IPS-18a (cell line): ENCODE measurements around the gene HFM1.
"Not testable (repeated sequence)": the region's sequence is repeated elsewhere in the genome, so short reads cannot be mapped to it uniquely, and the experiment has no call there.

Experiments
- H3K27ac ChIP-seq: one replicate; pipeline ENCODE4 v1.5.1; 2013; ENCODE audit warnings: low read length
- H3K27me3 ChIP-seq: one replicate; pipeline ENCODE4 v1.6.1; 2013; ENCODE audit warnings: mild to moderate bottlenecking, low read length; ENCODE audit not compliant: control insufficient read depth, insufficient read depth
- H3K36me3 ChIP-seq: one replicate; pipeline ENCODE4 v1.6.1; 2013; ENCODE audit warnings: low read depth, low read length; ENCODE audit not compliant: control insufficient read depth
- H3K4me1 ChIP-seq: one replicate; pipeline ENCODE4 v1.6.1; 2013; ENCODE audit warnings: low read depth, low read length; ENCODE audit not compliant: control insufficient read depth
- H3K4me3 ChIP-seq: one replicate; pipeline ENCODE4 v1.5.1; 2013; ENCODE audit warnings: low read length
- H3K9ac ChIP-seq: one replicate; pipeline ENCODE4 v1.6.1; 2013; ENCODE audit warnings: mild to moderate bottlenecking, low read length, moderate library complexity
- H3K9me3 ChIP-seq: one replicate; pipeline ENCODE4 v1.6.1; 2013; ENCODE audit warnings: low read depth, low read length; ENCODE audit not compliant: control insufficient read depth

Gene HFM1, protein sequence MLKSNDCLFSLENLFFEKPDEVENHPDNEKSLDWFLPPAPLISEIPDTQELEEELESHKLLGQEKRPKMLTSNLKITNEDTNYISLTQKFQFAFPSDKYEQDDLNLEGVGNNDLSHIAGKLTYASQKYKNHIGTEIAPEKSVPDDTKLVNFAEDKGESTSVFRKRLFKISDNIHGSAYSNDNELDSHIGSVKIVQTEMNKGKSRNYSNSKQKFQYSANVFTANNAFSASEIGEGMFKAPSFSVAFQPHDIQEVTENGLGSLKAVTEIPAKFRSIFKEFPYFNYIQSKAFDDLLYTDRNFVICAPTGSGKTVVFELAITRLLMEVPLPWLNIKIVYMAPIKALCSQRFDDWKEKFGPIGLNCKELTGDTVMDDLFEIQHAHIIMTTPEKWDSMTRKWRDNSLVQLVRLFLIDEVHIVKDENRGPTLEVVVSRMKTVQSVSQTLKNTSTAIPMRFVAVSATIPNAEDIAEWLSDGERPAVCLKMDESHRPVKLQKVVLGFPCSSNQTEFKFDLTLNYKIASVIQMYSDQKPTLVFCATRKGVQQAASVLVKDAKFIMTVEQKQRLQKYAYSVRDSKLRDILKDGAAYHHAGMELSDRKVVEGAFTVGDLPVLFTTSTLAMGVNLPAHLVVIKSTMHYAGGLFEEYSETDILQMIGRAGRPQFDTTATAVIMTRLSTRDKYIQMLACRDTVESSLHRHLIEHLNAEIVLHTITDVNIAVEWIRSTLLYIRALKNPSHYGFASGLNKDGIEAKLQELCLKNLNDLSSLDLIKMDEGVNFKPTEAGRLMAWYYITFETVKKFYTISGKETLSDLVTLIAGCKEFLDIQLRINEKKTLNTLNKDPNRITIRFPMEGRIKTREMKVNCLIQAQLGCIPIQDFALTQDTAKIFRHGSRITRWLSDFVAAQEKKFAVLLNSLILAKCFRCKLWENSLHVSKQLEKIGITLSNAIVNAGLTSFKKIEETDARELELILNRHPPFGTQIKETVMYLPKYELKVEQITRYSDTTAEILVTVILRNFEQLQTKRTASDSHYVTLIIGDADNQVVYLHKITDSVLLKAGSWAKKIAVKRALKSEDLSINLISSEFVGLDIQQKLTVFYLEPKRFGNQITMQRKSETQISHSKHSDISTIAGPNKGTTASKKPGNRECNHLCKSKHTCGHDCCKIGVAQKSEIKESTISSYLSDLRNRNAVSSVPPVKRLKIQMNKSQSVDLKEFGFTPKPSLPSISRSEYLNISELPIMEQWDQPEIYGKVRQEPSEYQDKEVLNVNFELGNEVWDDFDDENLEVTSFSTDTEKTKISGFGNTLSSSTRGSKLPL (N-terminal part only)

DNA sequence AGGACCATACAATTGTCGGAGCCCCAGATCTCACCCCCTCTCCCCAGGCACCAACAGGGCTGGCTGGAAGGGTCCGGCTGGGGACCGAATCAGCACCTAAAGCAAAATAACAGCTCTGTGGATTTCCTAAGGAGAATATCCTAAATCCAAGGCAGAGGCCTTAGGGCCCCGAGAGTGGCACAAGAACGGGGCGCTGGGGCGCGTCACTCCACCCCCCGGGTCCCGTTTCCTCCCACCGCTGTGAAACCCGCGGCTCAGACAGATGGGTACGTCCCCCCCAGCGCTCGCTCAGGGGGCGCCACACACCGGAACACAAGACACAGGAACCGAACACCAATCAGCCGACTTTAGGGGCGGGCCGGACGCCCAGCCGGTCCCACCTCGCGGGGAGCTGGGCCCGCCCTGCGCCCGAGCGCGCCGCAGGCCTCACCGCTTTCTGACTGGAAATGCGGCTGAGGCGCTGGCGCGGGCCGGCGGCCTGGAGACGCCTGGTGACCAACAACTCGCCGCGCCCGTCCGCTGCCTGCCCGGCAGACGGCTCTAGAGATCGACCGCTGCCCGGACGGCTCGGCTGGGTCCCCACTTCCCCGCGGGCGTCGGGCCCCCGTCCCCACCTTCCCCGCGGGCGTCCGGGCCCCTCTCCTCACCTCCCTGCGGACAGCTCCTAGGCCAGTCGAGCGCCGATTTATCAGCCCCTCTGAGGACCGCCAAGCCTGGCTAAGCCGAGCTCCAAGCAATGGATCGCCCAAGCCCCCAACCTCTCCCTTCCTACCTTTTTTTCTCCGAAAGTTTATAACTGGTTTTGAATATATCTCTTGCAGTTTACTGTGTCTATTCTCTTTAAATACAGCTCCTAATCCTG, at the start of gene HFM1:
HFM1 (minus strand) TSS at position 687 of the 862 bp plus-strand sequence. CDS start 3,755 bp downstream, outside the sequence.
- H3K4me3 ChIP-seq: peak within 1 kb of the TSS; percentile 86
- no peaks in the 10 kb centered on the region for H3K36me3 ChIP-seq

DNA sequence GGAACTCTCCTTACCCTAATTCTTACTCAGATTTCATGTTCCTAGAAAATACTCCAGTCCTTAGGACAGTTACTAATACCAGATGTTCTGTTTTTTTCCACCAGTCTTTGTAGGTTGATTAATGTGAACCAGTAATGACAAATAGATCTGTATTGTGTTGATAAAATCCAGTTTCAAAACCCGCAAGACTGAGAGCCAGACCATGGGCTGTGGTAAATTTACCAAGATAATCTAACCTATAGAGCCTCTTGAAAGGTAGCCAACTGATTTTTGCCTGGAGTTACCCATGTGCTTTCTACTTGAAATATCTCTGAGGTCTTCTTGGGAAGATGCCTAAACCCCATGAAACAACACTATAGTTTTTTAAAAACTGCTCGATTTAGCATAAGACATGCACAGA, 49.5 kb upstream of the HFM1 start:
- Histone ChIP-seq H3K27me3 (no peaks in the 10 kb centered on the region), H3K27ac (no peak overlapping the region), H3K36me3 (no peaks in the 10 kb centered on the region), H3K4me3 (no peak overlapping the region), H3K9ac (no peak overlapping the region), H3K9me3 (no peaks in the 10 kb centered on the region), H3K4me1 (no peaks in the 10 kb centered on the region)

More for the DNA sequence above, at the start of gene HFM1:
- Histone ChIP-seq H3K9me3 (no peaks in the 10 kb centered on the region), H3K4me1 (no peaks in the 10 kb centered on the region), H3K9ac (peak within 1 kb of the TSS; percentile 83), H3K27me3 (no peaks in the 10 kb centered on the region), H3K27ac (no peak within 1 kb of the TSS)

DNA sequence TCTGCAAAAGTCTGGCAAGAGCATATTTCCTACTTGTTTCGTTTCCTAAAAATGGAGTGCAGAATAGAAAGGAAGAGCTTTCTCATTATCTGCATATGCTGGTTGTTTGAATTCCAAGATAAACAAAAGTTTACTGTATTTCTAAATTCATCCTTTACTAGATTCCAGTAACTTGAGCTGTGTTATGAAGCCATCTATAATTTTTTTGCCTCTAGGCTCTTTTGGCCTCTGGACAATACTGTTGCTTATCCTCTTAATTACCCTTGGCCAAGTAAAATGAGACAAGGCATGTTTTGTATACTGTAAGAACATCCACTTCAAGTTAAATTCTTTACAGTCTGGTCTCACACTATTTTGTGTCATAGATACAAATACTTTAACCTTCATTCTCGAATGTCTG, 45.6 kb upstream of the HFM1 start:
- Histone ChIP-seq H3K27ac (no peak overlapping the region), H3K27me3 (no peaks in the 10 kb centered on the region), H3K9ac (no peak overlapping the region), H3K36me3 (no peaks in the 10 kb centered on the region), H3K4me1 (no peaks in the 10 kb centered on the region), H3K9me3 (no peaks in the 10 kb centered on the region), H3K4me3 (no peak overlapping the region)

DNA sequence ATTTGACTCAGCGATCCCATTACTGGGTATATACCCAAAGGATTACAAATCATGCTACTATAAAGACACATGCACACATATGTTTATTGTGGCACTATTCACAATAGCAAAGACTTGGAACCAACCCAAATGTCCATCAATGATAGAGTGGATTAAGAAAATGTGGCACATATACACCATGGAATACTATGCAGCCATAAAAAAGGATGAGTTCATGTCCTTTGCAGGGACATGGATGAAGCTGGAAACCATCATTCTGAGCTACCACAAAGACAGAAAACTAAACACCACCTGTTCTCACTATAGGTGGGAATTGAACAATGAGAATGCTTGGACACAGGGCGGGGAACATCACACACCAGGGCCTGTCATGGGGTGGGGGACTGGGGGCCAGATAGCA, 43.1 kb upstream of the HFM1 start:
- not testable (repeated sequence) for H3K9me3 ChIP-seq, H3K27ac ChIP-seq, H3K9ac ChIP-seq, H3K4me1 ChIP-seq, H3K27me3 ChIP-seq, H3K36me3 ChIP-seq, H3K4me3 ChIP-seq

DNA sequence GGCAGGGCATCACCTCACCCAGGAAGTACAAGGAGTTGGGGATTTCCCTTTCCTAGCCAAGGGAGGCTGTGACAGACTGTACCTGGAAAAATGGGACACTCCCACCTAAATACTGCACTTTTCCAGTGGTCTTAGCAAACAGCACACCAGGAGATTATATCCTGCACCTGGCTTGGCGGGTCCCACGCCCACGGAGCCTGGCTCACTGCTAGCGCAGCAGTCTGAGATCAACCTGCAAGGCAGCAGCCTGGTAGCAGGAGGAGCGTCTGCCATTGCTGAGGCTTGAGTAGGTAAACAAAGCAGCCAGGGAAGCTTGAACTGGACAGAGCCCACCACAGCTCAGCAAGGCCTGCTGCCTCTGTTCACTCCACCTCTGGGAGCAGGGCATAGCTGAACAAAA, 37.3 kb upstream of the HFM1 start:
- not testable (repeated sequence) for H3K4me3 ChIP-seq, H3K9ac ChIP-seq, H3K27ac ChIP-seq, H3K36me3 ChIP-seq, H3K9me3 ChIP-seq, H3K4me1 ChIP-seq, H3K27me3 ChIP-seq

DNA sequence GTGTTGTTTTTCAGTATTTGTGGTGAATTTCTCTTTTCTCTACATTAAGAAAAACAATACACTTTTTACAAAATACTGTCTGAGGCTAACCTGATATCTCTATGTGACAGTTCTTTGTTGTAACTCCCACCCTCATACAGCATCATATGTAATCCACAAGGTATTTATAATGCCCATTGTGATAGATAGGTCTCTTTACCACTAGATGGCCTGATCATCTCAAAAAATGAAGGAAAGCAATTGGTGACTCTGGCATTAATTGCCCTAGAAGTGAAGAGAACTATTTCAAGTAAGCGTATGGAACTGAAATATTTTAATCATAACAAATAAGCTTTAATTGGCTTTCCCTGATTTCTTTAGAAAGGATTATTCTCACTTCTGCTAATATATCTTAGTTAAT, 36.2 kb upstream of the HFM1 start:
- no peak overlapping the region for H3K4me3 ChIP-seq
- H3K9ac ChIP-seq: no peak overlapping the region
- H3K4me1 ChIP-seq: no peaks in the 10 kb centered on the region
- no peaks in the 10 kb centered on the region for H3K9me3 ChIP-seq
- H3K27me3 ChIP-seq: no peaks in the 10 kb centered on the region
- H3K36me3 ChIP-seq: no peaks in the 10 kb centered on the region
- H3K27ac ChIP-seq: no peak overlapping the region

DNA sequence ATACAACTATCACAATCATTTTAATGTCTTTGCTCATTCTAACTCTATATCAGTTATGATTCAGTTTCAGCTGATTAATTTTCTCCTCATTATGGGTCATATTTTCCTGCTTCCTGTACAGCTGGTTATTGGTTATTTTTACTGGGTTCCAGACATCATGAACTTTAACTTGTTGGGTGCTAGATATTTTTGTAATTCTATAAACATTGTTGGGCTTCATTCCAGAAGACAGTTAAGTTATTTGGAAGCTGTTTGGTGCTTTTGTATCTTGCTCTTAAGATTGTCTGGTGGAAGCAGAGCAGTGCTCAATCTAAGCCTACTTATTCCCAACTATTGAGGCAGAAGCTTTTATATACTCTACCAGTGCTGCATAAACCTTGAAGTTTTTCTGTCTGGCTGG, 34.4 kb upstream of the HFM1 start:
- no peak overlapping the region for H3K27ac ChIP-seq
- H3K36me3 ChIP-seq: no peaks in the 10 kb centered on the region
- no peak overlapping the region for H3K9ac ChIP-seq
- no peak overlapping the region for H3K4me3 ChIP-seq
- H3K27me3 ChIP-seq: no peaks in the 10 kb centered on the region
- H3K9me3 ChIP-seq: no peaks in the 10 kb centered on the region
- H3K4me1 ChIP-seq: no peaks in the 10 kb centered on the region

DNA sequence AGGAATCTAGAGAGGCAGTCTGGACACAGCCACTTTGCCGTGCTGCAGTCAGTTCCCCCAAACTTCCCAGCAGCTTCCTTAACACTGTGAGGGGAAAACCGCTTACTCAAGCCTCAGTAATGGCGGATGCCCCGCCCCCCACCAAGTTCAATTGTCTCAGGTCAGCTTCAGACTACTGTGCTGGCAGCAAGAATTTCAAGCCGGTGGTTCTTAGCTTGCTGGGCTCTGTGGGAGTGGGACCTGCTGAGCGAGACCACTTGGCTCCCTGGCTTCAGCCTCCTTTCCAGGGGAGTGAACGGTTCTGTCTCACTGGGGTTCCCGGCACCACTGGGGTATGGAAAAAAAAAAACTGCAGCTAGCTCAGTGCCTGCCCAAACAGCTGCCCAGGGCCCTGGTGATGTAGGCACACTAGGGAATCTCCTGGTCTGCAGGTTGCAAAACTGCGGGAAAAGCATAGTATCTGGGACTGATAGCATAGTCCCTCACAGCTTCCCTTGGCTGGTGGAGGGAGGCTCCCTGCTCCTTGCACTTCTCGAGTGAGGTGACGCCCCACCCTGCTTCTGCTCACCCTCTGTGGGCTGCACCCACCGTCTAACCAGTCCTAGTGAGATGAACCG, 23.7 kb upstream of the HFM1 start:
- Histone ChIP-seq H3K9me3 (no peaks in the 10 kb centered on the region), H3K4me3 (no peak overlapping the region), H3K36me3 (no peaks in the 10 kb centered on the region), H3K4me1 (peaks cover 4% of the 10 kb centered on the region), H3K27ac (no peak overlapping the region), H3K9ac (no peak overlapping the region), H3K27me3 (no peaks in the 10 kb centered on the region)

DNA sequence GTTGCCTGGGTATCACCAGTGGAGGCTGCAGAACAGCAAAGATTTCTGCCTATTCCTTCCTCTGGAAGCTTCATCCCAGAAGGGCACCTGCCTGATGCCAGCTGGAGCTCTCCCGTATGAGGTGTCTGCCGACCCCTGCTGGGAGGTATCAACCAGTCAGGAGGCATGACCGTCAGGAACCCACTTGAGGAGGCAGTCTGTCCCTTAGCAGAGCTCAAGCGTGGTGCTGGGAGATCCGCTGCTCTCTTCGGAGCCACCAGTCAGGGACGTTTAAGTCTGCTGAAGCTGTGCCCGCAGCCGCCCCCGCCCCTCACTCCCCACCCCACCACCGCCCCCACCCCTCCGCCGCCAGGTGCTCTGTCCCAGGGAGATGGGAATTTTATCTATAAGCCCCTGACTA, 23.1 kb upstream of the HFM1 start:
- no peak overlapping the region for H3K4me3 ChIP-seq
- H3K4me1 ChIP-seq: peaks cover 4% of the 10 kb centered on the region
- no peak overlapping the region for H3K9ac ChIP-seq
- H3K27ac ChIP-seq: no peak overlapping the region
- H3K36me3 ChIP-seq: no peaks in the 10 kb centered on the region
- no peaks in the 10 kb centered on the region for H3K9me3 ChIP-seq
- no peaks in the 10 kb centered on the region for H3K27me3 ChIP-seq

DNA sequence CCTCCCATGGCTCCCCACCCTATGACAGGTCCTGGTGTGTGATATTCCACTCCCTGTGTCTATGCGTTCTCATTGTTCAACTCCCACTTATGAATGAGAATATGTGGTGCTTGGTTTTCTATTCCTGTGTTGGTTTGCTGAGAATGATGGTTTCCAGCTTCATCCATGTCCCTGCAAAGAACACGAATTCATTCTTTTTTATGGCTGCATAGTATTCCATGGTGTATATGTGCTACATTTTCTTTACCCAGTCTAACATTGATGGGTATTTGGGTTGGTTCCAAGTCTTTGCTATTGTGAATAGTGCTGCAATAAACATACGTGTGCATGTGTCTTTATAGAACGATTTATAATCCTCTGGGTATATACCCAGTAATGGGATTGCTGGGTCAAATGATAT, 17.9 kb upstream of the HFM1 start:
- H3K9me3 ChIP-seq, H3K9ac ChIP-seq, H3K4me1 ChIP-seq, H3K27me3 ChIP-seq, H3K36me3 ChIP-seq, H3K4me3 ChIP-seq, H3K27ac ChIP-seq: not testable (repeated sequence)
